Esophagus muscularis mucosa (tissue), 4 donors: ENCODE data around the gene AKAP13.

Source experiments
- EP300 ChIP-seq: sonication (generic); formaldehyde crosslinking; IDR thresholded peaks from one replicate; pipeline ENCODE4 v1.6.1; 2017; ENCODE audit warnings: antibody characterized with exemption
- POLR2A ChIP-seq: fragments of 450-650 bp; IDR thresholded peaks from one replicate; pipeline ENCODE4 v1.6.1; 2017; ENCODE audit warnings: antibody characterized with exemption, moderate library complexity, mild to moderate bottlenecking, low read depth
- TF ChIP-seq, protein P1 (sequence below), 3 experiments: fragments of 200-600 bp in 2 of 3; fragments of 450-650 bp in 1 of 3; sonication (generic) in 2 of 3; IDR thresholded peaks; one replicate each; pipeline ENCODE4 v1.5.1; 2017 to 2019; ENCODE audit warnings: antibody characterized with exemption in 3 of 3, mild to moderate bottlenecking in 2 of 3, moderate library complexity in 1 of 3

DNA sequence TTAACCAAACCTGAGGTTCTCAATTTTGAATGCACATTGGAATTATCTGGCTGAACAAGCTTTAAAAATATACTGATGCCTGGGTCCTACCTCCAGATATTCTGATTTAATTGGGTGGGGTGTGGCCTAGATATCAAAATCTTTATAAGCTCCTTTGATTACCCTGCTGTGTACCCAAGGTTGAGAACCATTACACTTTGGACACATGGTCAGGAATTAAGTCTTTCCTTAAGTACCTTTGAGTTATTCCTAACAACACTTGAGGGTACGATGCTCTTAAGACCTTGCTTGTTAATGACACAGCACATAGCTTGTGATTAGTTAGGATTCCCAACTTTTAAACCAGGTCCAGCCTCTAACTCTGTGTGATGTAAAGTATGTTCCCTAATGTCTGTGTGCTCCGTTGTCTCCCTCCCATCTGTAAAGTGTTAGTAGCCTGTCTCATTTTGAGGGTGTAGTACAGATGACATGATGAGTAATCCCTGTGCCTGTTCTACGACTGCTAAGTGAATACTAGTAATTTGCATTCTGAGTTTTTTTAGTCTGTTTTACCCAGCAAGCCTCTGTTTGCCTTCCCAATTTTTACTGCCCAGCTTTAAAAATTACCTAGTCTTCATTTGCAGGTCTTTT is 259.5 kb downstream of the AKAP13 start:
- TF ChIP-seq, protein P1, sequence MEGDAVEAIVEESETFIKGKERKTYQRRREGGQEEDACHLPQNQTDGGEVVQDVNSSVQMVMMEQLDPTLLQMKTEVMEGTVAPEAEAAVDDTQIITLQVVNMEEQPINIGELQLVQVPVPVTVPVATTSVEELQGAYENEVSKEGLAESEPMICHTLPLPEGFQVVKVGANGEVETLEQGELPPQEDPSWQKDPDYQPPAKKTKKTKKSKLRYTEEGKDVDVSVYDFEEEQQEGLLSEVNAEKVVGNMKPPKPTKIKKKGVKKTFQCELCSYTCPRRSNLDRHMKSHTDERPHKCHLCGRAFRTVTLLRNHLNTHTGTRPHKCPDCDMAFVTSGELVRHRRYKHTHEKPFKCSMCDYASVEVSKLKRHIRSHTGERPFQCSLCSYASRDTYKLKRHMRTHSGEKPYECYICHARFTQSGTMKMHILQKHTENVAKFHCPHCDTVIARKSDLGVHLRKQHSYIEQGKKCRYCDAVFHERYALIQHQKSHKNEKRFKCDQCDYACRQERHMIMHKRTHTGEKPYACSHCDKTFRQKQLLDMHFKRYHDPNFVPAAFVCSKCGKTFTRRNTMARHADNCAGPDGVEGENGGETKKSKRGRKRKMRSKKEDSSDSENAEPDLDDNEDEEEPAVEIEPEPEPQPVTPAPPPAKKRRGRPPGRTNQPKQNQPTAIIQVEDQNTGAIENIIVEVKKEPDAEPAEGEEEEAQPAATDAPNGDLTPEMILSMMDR (IDR thresholded peaks at IDR 0.05), result no peak
- TF ChIP-seq POLR2A, result no peak
- TF ChIP-seq EP300, result no peak
